Breast epithelium (tissue), 3 donors: ENCODE data around the gene CLUH.

ENCODE experiments used
- CTCF ChIP-seq, 3 donors: fragments of 450-650 bp; IDR thresholded peaks; one replicate each; pipeline ENCODE4 v1.5.1; 2016 to 2017; ENCODE audit warnings: antibody characterized with exemption in 3 of 3, mild to moderate bottlenecking in 3 of 3, moderate library complexity in 3 of 3
- POLR2A ChIP-seq: fragments of 450-650 bp; IDR thresholded peaks from one replicate; pipeline ENCODE4 v1.6.1; 2016; ENCODE audit warnings: antibody characterized with exemption, mild to moderate bottlenecking, moderate library complexity
- POLR2AphosphoS5 ChIP-seq, 3 donors: sonication (generic); formaldehyde crosslinking; IDR thresholded peaks; one replicate each; pipeline ENCODE4 v1.6.1; 2017; ENCODE audit warnings: antibody characterized with exemption in 3 of 3

GRCh38 chr17:2701996-2702741 lies 9.4 kb downstream of the CLUH start:
- TF ChIP-seq POLR2A (no peak), POLR2AphosphoS5 (IDR thresholded peaks at IDR 0.05) (no peak), CTCF (IDR thresholded peaks at IDR 0.05) (no peak)
